Ishikawa (cell line): ENCODE data around the gene SYT1.

ENCODE experiments used
- CEBPB ChIP-seq: IDR thresholded peaks from 2 replicates; pipeline ENCODE4 v1.6.1; 2012
- CREB1 ChIP-seq: IDR thresholded peaks from 2 replicates; pipeline ENCODE4 v1.6.1; 2012; ENCODE audit warnings: low read depth
- EGR1 ChIP-seq: IDR thresholded peaks from 2 replicates; pipeline ENCODE4 v1.6.1; 2012
- EP300 ChIP-seq: IDR thresholded peaks from 2 replicates; pipeline ENCODE4 v1.6.1; 2012; ENCODE audit warnings: borderline replicate concordance
- MAX ChIP-seq: IDR thresholded peaks from 2 replicates; pipeline ENCODE4 v1.6.1; 2012
- RAD21 ChIP-seq: IDR thresholded peaks from 2 replicates; pipeline ENCODE4 v1.6.1; 2012; ENCODE audit warnings: low read depth
- TAF1 ChIP-seq: IDR thresholded peaks from 2 replicates; pipeline ENCODE4 v1.6.1; 2012; ENCODE audit warnings: low read depth, mild to moderate bottlenecking
- TEAD4 ChIP-seq: IDR thresholded peaks from 2 replicates; pipeline ENCODE4 v1.6.1; 2012
- YY1 ChIP-seq: IDR thresholded peaks from 2 replicates; pipeline ENCODE4 v1.6.1; 2012; ENCODE audit warnings: low read depth

DNA sequence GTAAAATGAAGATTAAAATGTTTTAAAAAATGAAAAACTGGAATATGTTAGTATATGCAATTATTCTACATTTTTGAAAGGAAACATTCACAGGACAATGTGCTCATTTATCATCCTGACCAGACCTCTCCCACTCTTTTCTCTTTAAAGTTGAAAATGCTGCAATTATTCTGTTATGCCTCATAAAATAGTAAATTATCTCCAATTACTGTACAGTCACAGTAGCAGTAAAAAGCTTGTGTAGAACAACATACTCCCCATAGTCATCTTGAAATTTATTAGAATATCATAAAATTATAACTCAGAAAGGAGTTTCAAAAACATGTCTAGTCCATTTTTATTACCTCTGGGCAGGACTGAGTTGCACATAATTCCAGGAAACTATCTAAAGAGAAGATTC lies 250.3 kb downstream of the SYT1 start:
- TF ChIP-seq CREB1 (no peak), RAD21 (no peak), EGR1 (no peak), YY1 (no peak), EP300 (no peak), CEBPB (no peak), MAX (no peak), TEAD4 (no peak), TAF1 (no peak)
